Medulla oblongata (tissue), 1 donor: Measurements from ENCODE around the gene UGT1A8.

Experiments used
- DNase-seq: peaks from one replicate; pipeline ENCODE4 v3.0.0-alpha.2; 2015; ENCODE audit errors: extremely low spot score

Gene UGT1A8

GRCh38 chr2:233764264-233764663 is 146.8 kb downstream of the UGT1A8 start:
- DNase-seq = no peak

- DNase-seq = no peak
These were observed 147.3 kb downstream of the UGT1A8 start for GRCh38 chr2:233764761-233765160.

- DNase-seq = no peak
These were observed 149.0 kb downstream of the UGT1A8 start for GRCh38 chr2:233766416-233766815.

GRCh38 chr2:233768076-233768475 is 150.6 kb downstream of the UGT1A8 start:
- DNase-seq = no peak

GRCh38 chr2:233769260-233769659 is 151.8 kb downstream of the UGT1A8 start:
- no peak for DNase-seq

- no peak for DNase-seq
These were observed 154.7 kb downstream of the UGT1A8 start for GRCh38 chr2:233772153-233772552.

- no peak for DNase-seq
These were observed 155.2 kb downstream of the UGT1A8 start for GRCh38 chr2:233772583-233772982.

- DNase-seq = no peak
These were observed 156.4 kb downstream of the UGT1A8 start for GRCh38 chr2:233773854-233774253.

GRCh38 chr2:233775414-233775813 is 158.0 kb downstream of the UGT1A8 start:
- no peak for DNase-seq

- no peak for DNase-seq
These were observed 160.6 kb downstream of the UGT1A8 start, which contains the start of gene MROH2A for GRCh38 chr2:233778030-233778429. Gene MROH2A, plus strand, starts transcription at chr2:233778330. Its CDS starts 1,029 bp downstream, at chr2:233779359.

- DNase-seq = no peak
These were observed 162.3 kb downstream of the UGT1A8 start for GRCh38 chr2:233779722-233780121.

GRCh38 chr2:233780771-233781170 is 163.3 kb downstream of the UGT1A8 start:
- no peak for DNase-seq

- DNase-seq = no peak
These were observed 172.1 kb downstream of the UGT1A8 start for GRCh38 chr2:233789554-233789953.

- DNase-seq = no peak
These were observed 173.9 kb downstream of the UGT1A8 start for GRCh38 chr2:233791151-233791882.

GRCh38 chr2:233791883-233792329 is 174.5 kb downstream of the UGT1A8 start:
- DNase-seq = no peak

GRCh38 chr2:233792720-233793119 is 175.3 kb downstream of the UGT1A8 start:
- no peak for DNase-seq

GRCh38 chr2:233793465-233794127 is 176.2 kb downstream of the UGT1A8 start:
- DNase-seq = no peak

GRCh38 chr2:233794128-233794658 is 176.8 kb downstream of the UGT1A8 start:
- no peak for DNase-seq

GRCh38 chr2:233795735-233796171 is 178.3 kb downstream of the UGT1A8 start:
- DNase-seq = no peak

GRCh38 chr2:233796254-233796653 is 178.8 kb downstream of the UGT1A8 start:
- no peak for DNase-seq

GRCh38 chr2:233798335-233799086 is 181.1 kb downstream of the UGT1A8 start:
- DNase-seq = no peak

GRCh38 chr2:233799087-233799665 is 181.7 kb downstream of the UGT1A8 start:
- DNase-seq = no peak
